Measurements from ENCODE around the gene BTD.

The BTD gene

DNA sequence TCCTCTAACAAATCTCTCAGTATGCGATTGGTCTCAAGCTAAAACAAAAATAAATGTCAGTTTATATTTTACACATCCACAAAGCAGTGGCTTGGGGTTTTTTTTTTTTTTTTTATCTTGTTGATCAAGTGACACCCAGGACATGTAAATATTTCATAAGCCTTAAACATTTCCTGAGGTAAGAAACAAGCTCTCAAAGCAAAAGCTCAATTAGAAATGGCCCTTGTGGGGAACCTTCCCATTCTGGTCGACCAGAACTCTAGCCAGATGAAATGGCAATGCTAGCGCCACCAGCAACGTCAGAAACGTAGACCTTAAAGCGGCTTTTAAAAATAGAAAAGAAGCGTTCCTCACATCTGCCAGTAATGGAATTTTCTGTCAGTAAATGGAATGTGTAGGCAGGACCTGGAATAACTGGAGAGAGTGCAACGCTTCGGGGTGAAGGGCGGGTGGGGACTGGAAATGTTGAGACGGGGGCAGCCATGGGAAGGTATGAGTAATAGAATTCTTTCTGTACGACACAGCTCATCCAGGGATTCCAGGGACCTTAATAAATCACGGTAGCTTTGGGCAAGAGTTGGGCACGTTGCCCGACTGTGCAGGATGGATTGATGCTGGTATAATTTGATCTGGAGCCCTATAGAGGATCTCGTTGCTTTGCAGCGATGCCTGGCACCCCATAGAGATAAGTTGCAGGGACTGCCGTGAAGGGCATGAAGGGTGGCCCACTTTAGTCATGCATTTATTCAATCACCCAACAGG lies 44.4 kb downstream of the BTD start:
- CTCF ChIA-PET: interaction anchor here (0.5 kb wide), 1 partner anchor 8 kb away, joined by 4 read pairs; no protein-coding TSS in a partner anchor
- POLR2A ChIA-PET: no interaction called here
- TF ChIP-seq LEF1 (IDR thresholded peaks at IDR 0.05; ENCODE audit: borderline replicate concordance) (no peak), NFRKB (IDR thresholded peaks at IDR 0.05) (no peak), FOXK2 (IDR thresholded peaks at IDR 0.05) (no peak), L3MBTL2 (conservative IDR thresholded peaks at IDR 0.05) (no peak), SUZ12 (IDR thresholded peaks at IDR 0.05) (no peak), SP1 (IDR thresholded peaks at IDR 0.05) (no peak), CTBP1 (IDR thresholded peaks at IDR 0.05; ENCODE audit: borderline replicate concordance) (no peak), FOXA1 (IDR thresholded peaks at IDR 0.05) (no peak), ELF4 (IDR thresholded peaks at IDR 0.05) (no peak), ARNT (IDR thresholded peaks at IDR 0.05) (no peak), TARDBP (IDR thresholded peaks at IDR 0.05) (no peak), BHLHE40 (IDR thresholded peaks at IDR 0.05; ENCODE audit: borderline replicate concordance) (no peak), ZNF384 (IDR thresholded peaks at IDR 0.05) (no peak), FOXM1 (IDR thresholded peaks at IDR 0.05; ENCODE audit: borderline replicate concordance) (no peak)
- TF ChIP-seq, protein P1, sequence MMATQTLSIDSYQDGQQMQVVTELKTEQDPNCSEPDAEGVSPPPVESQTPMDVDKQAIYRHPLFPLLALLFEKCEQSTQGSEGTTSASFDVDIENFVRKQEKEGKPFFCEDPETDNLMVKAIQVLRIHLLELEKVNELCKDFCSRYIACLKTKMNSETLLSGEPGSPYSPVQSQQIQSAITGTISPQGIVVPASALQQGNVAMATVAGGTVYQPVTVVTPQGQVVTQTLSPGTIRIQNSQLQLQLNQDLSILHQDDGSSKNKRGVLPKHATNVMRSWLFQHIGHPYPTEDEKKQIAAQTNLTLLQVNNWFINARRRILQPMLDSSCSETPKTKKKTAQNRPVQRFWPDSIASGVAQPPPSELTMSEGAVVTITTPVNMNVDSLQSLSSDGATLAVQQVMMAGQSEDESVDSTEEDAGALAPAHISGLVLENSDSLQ (IDR thresholded peaks at IDR 0.05): no peak
- no peak for DNase-seq (ENCODE audit: extremely low spot score)

DNA sequence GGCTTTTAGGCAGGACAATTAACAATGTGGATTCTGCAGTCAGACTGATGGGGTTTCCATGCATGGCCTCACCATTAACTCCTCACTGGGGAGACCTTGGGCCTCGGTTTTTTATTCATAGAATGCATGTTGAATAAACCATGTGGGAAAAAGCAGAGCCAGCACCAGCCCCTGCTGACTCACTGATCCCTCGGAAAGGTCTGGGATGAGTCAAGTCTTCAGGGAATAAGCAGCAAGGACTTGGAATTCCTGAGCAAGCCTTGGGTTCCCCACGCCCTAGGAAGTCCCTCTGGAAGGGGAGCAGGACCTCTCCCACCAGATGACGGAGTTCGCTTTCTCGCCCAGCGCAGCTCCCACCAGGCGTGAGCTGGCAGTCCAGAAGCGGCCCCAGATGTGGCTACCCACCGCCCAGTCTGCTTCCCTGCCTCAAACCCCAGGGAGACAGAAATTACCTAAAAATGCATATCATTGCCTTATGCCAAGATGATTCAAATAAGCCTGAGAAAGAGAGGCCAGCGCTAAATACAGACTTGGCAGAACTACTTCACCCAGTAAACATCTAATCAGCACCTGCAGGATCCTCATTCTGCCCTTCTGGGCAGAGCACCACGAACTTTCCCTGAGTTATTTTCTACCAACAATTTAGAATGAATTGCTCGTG lies 45.4 kb downstream of the BTD start:
- TF ChIP-seq TARDBP (IDR thresholded peaks at IDR 0.05) (no peak), SUZ12 (IDR thresholded peaks at IDR 0.05) (no peak), LEF1 (IDR thresholded peaks at IDR 0.05; ENCODE audit: borderline replicate concordance) (no peak), ELF4 (IDR thresholded peaks at IDR 0.05) (no peak), FOXK2 (IDR thresholded peaks at IDR 0.05) (no peak), ZNF384 (IDR thresholded peaks at IDR 0.05) (no peak), L3MBTL2 (conservative IDR thresholded peaks at IDR 0.05) (no peak), BHLHE40 (IDR thresholded peaks at IDR 0.05; ENCODE audit: borderline replicate concordance) (no peak), SP1 (IDR thresholded peaks at IDR 0.05) (no peak), NFRKB (IDR thresholded peaks at IDR 0.05) (no peak), FOXM1 (IDR thresholded peaks at IDR 0.05; ENCODE audit: borderline replicate concordance) (no peak), ARNT (IDR thresholded peaks at IDR 0.05) (no peak), HDGF (IDR thresholded peaks at IDR 0.05; ENCODE audit: borderline replicate concordance) (no peak), CTBP1 (IDR thresholded peaks at IDR 0.05; ENCODE audit: borderline replicate concordance) (no peak), FOXA1 (IDR thresholded peaks at IDR 0.05) (no peak)
- TF ChIP-seq, protein P1 (IDR thresholded peaks at IDR 0.05): no peak
- POLR2A ChIA-PET: no interaction called here
- no peak for DNase-seq (ENCODE audit: extremely low spot score)
- CTCF ChIA-PET: no interaction called here

DNA sequence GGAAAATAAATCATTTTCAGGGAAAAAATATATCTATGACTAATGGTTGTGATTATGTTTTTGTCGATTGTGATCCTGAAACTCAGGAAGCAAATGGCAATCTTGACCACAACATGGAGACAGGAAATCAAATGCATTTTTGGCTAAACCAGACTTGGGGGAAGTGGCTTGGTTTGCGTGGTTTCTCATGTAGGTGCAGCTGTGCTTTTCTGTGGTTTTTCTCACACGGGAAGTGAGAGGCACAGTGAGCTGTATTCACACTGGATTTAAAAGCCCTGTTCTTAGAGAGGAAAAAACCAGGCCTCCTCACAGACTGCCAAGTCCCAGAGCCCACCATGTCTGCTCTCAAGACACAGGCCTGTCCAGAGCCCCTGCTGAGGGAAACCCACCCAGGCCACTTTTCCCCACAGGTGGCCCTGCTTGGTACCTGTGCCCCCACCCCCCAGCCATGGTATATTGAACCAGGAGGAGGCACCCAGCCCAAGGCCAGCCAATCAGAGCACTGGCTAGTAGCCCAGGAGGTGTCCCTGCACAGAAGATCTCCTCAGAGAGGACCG lies 46.1 kb downstream of the BTD start:
- no peak for TF ChIP-seq NFRKB (IDR thresholded peaks at IDR 0.05)
- TF ChIP-seq FOXM1 (IDR thresholded peaks at IDR 0.05; ENCODE audit: borderline replicate concordance): no peak
- no peak for TF ChIP-seq CTBP1 (IDR thresholded peaks at IDR 0.05; ENCODE audit: borderline replicate concordance)
- no peak for TF ChIP-seq HDGF (IDR thresholded peaks at IDR 0.05; ENCODE audit: borderline replicate concordance)
- no peak for TF ChIP-seq ZNF384 (IDR thresholded peaks at IDR 0.05)
- TF ChIP-seq ARNT (IDR thresholded peaks at IDR 0.05): no peak
- no peak for TF ChIP-seq SUZ12 (IDR thresholded peaks at IDR 0.05)
- TF ChIP-seq BHLHE40 (IDR thresholded peaks at IDR 0.05; ENCODE audit: borderline replicate concordance): no peak
- no peak for TF ChIP-seq L3MBTL2 (conservative IDR thresholded peaks at IDR 0.05)
- TF ChIP-seq, protein P1 (IDR thresholded peaks at IDR 0.05): no peak
- TF ChIP-seq SP1 (IDR thresholded peaks at IDR 0.05): no peak
- TF ChIP-seq ELF4 (IDR thresholded peaks at IDR 0.05): no peak
- TF ChIP-seq FOXA1 (IDR thresholded peaks at IDR 0.05): no peak
- no peak for TF ChIP-seq LEF1 (IDR thresholded peaks at IDR 0.05; ENCODE audit: borderline replicate concordance)
- TF ChIP-seq FOXK2 (IDR thresholded peaks at IDR 0.05): no peak
- TF ChIP-seq TARDBP (IDR thresholded peaks at IDR 0.05): no peak
- ChIA-PET CTCF (no interaction called here), POLR2A (no interaction called here)
- no peak for DNase-seq (ENCODE audit: extremely low spot score)

DNA sequence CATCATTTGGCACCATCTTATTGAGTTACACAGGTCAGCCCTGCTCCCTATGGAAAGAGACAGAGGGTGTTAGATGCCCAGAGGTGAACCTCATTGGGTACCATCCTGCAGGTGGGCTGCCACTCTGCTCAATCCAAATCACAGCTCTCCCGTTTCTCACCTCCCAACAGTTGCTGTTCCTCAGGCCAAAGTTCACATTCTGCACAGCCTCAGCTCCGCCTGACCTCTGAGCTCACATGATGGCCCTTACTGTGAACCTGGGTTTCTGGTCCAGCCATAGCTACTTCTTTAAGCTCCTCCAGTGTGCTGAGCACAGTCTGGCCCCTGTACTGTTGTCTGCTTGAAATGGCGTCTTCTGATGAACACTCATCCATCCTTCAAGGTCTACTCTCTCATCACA lies 47.8 kb downstream of the BTD start:
- DNase-seq (ENCODE audit: extremely low spot score): no peak
- ChIA-PET POLR2A (no interaction called here), CTCF (no interaction called here)
- no peak for TF ChIP-seq LEF1 (IDR thresholded peaks at IDR 0.05; ENCODE audit: borderline replicate concordance)
- no peak for TF ChIP-seq CTBP1 (IDR thresholded peaks at IDR 0.05; ENCODE audit: borderline replicate concordance)
- TF ChIP-seq SP1 (IDR thresholded peaks at IDR 0.05): no peak
- no peak for TF ChIP-seq BHLHE40 (IDR thresholded peaks at IDR 0.05; ENCODE audit: borderline replicate concordance)
- no peak for TF ChIP-seq SUZ12 (IDR thresholded peaks at IDR 0.05)
- TF ChIP-seq, protein P1 (IDR thresholded peaks at IDR 0.05): no peak
- TF ChIP-seq L3MBTL2 (conservative IDR thresholded peaks at IDR 0.05): no peak
- TF ChIP-seq NFRKB (IDR thresholded peaks at IDR 0.05): no peak
- no peak for TF ChIP-seq FOXA1 (IDR thresholded peaks at IDR 0.05)
- no peak for TF ChIP-seq ZNF384 (IDR thresholded peaks at IDR 0.05)
- no peak for TF ChIP-seq ELF4 (IDR thresholded peaks at IDR 0.05)
